GM18511 (cell line): Measurements from ENCODE around the gene ELFN2.

ENCODE experiments used
- ATAC-seq: cut with Tn5 transposase; IDR thresholded peaks from one replicate; pipeline ENCODE4 v1.9.1; 2021; ENCODE audit warnings: mild to moderate bottlenecking, moderate library complexity; ENCODE audit not compliant: unreplicated experiment

ELFN2 gene

GRCh38 chr22:37428649-37429586, 1.6 kb upstream of the ELFN2 start:
- ATAC-seq: no peak

GRCh38 chr22:37427711-37428635, 694 bp upstream of the ELFN2 start:
- ATAC-seq: no peak

- ATAC-seq: no peak
Observed at GRCh38 chr22:37426706-37427134, 559 bp downstream of the ELFN2 start.

GRCh38 chr22:37425800-37426705, 1.2 kb downstream of the ELFN2 start:
- no peak for ATAC-seq

- no peak for ATAC-seq
Observed at GRCh38 chr22:37425369-37425768, 1.9 kb downstream of the ELFN2 start.

- no peak for ATAC-seq
Observed at GRCh38 chr22:37423283-37423682, 4.0 kb downstream of the ELFN2 start.

- no peak for ATAC-seq
Observed at GRCh38 chr22:37421468-37421877, 5.8 kb downstream of the ELFN2 start.

GRCh38 chr22:37420686-37421467, 6.4 kb downstream of the ELFN2 start:
- ATAC-seq: no peak

GRCh38 chr22:37419969-37420685, 7.2 kb downstream of the ELFN2 start:
- ATAC-seq: no peak

GRCh38 chr22:37419370-37419968, 7.8 kb downstream of the ELFN2 start:
- no peak for ATAC-seq

GRCh38 chr22:37418627-37419369, 8.5 kb downstream of the ELFN2 start:
- no peak for ATAC-seq

GRCh38 chr22:37417677-37418348, 9.5 kb downstream of the ELFN2 start:
- no peak for ATAC-seq

GRCh38 chr22:37417264-37417663, 10.0 kb downstream of the ELFN2 start:
- ATAC-seq: no peak

- ATAC-seq: no peak
Observed at GRCh38 chr22:37416827-37417226, 10.5 kb downstream of the ELFN2 start.

- ATAC-seq: no peak
Observed at GRCh38 chr22:37416389-37416788, 10.9 kb downstream of the ELFN2 start.

GRCh38 chr22:37415210-37415609, 12.1 kb downstream of the ELFN2 start:
- no peak for ATAC-seq

GRCh38 chr22:37414288-37414687, 13.0 kb downstream of the ELFN2 start:
- ATAC-seq: no peak
